ENCODE measurements around the gene PRKCZ.

PRKCZ gene

GRCh38 chr1:2231532-2232254 is 181.5 kb downstream of the PRKCZ start:
- Histone ChIP-seq H3K4me1 (ENCODE audit: control insufficient read depth in 2 of 2, insufficient read depth in 2 of 2, low read length in 2 of 2) (peaks cover 59 to 66% of the 10 kb centered on the region in 2 donors), H3K4me3 (ENCODE audit: low read length in 2 of 2) (peak overlapping the region; percentile 79 to 83), H3K9me3 (ENCODE audit: control insufficient read depth in 2 of 2, low read length in 2 of 2) (no peaks in the 10 kb centered on the region), H3K27me3 (ENCODE audit: control insufficient read depth in 2 of 2, insufficient read depth in 2 of 2, low read length in 2 of 2) (no peaks in the 10 kb centered on the region), H3K9ac (ENCODE audit: low read depth in 1 of 2, low read length in 2 of 2) (peak overlapping the region; percentile 68 to 69), H3K27ac (ENCODE audit: low read depth in 2 of 2, low read length in 2 of 2) (peak overlapping the region; percentile 73 to 80), H3K36me3 (ENCODE audit: control insufficient read depth in 2 of 2, insufficient read depth in 2 of 2, low read length in 2 of 2) (no peaks in the 10 kb centered on the region)

- H3K9ac ChIP-seq (ENCODE audit: low read depth in 1 of 2, low read length in 2 of 2): peak overlapping the region; percentile 52 to 69
Measured at GRCh38 chr1:2232255-2232915, 182.2 kb downstream of the PRKCZ start.

GRCh38 chr1:2232916-2233438 is 182.8 kb downstream of the PRKCZ start:
- H3K27ac ChIP-seq (ENCODE audit: low read depth in 2 of 2, low read length in 2 of 2): peak overlapping the region in 1 of 2 donors; percentile 80
- no peaks in the 10 kb centered on the region for H3K9me3 ChIP-seq (ENCODE audit: control insufficient read depth in 2 of 2, low read length in 2 of 2)
- peaks cover 70 to 74% of the 10 kb centered on the region in 2 donors for H3K4me1 ChIP-seq (ENCODE audit: control insufficient read depth in 2 of 2, insufficient read depth in 2 of 2, low read length in 2 of 2)
- peak overlapping the region in 1 of 2 donors; percentile 83 for H3K4me3 ChIP-seq (ENCODE audit: low read length in 2 of 2)
- H3K9ac ChIP-seq (ENCODE audit: low read depth in 1 of 2, low read length in 2 of 2): no peak overlapping the region
- no peaks in the 10 kb centered on the region for H3K36me3 ChIP-seq (ENCODE audit: control insufficient read depth in 2 of 2, insufficient read depth in 2 of 2, low read length in 2 of 2)
- H3K27me3 ChIP-seq (ENCODE audit: control insufficient read depth in 2 of 2, insufficient read depth in 2 of 2, low read length in 2 of 2): no peaks in the 10 kb centered on the region

More at GRCh38 chr1:2232255-2232915, 182.2 kb downstream of the PRKCZ start:
- H3K36me3 ChIP-seq (ENCODE audit: control insufficient read depth in 2 of 2, insufficient read depth in 2 of 2, low read length in 2 of 2): no peaks in the 10 kb centered on the region
- no peaks in the 10 kb centered on the region for H3K9me3 ChIP-seq (ENCODE audit: control insufficient read depth in 2 of 2, low read length in 2 of 2)
- peak overlapping the region; percentile 41 to 80 for H3K27ac ChIP-seq (ENCODE audit: low read depth in 2 of 2, low read length in 2 of 2)
- peaks cover 64 to 69% of the 10 kb centered on the region in 2 donors for H3K4me1 ChIP-seq (ENCODE audit: control insufficient read depth in 2 of 2, insufficient read depth in 2 of 2, low read length in 2 of 2)
- peak overlapping the region; percentile 24 to 83 for H3K4me3 ChIP-seq (ENCODE audit: low read length in 2 of 2)
- no peaks in the 10 kb centered on the region for H3K27me3 ChIP-seq (ENCODE audit: control insufficient read depth in 2 of 2, insufficient read depth in 2 of 2, low read length in 2 of 2)

DNA sequence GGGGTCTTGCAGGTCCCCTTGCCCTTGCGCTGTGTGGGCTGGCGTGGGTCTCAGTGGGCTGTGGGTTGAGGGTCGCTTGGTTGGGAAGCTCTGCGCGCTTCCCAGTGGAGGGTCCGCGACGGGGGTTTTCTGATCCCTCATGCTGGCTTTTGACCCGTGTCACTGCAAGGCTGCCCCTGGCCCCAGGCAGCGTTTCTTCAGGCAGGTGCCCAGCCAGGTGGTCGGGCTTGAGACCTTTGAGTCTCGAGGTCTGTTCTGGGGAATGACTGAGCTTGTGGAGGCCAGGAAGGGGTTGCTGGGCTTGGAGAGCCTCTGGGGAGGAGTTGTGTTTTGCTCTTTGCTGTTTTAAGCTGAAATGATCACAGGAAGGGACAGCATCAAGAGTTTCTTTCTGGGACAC is 183.3 kb downstream of the PRKCZ start:
- H3K9me3 ChIP-seq (ENCODE audit: control insufficient read depth in 2 of 2, low read length in 2 of 2): no peaks in the 10 kb centered on the region
- H3K36me3 ChIP-seq (ENCODE audit: control insufficient read depth in 2 of 2, insufficient read depth in 2 of 2, low read length in 2 of 2): no peaks in the 10 kb centered on the region
- H3K27me3 ChIP-seq (ENCODE audit: control insufficient read depth in 2 of 2, insufficient read depth in 2 of 2, low read length in 2 of 2): no peaks in the 10 kb centered on the region
- no peak overlapping the region for H3K9ac ChIP-seq (ENCODE audit: low read depth in 1 of 2, low read length in 2 of 2)
- H3K27ac ChIP-seq (ENCODE audit: low read depth in 2 of 2, low read length in 2 of 2): peak overlapping the region in 1 of 2 donors; percentile 80
- peaks cover 75 to 77% of the 10 kb centered on the region in 2 donors for H3K4me1 ChIP-seq (ENCODE audit: control insufficient read depth in 2 of 2, insufficient read depth in 2 of 2, low read length in 2 of 2)
- H3K4me3 ChIP-seq (ENCODE audit: low read length in 2 of 2): peak overlapping the region in 1 of 2 donors; percentile 56

- Histone ChIP-seq H3K27ac (ENCODE audit: low read depth in 2 of 2, low read length in 2 of 2) (peak overlapping the region; percentile 61 to 80), H3K4me1 (ENCODE audit: control insufficient read depth in 2 of 2, insufficient read depth in 2 of 2, low read length in 2 of 2) (peaks cover 74% of the 10 kb centered on the region in 2 donors), H3K36me3 (ENCODE audit: control insufficient read depth in 2 of 2, insufficient read depth in 2 of 2, low read length in 2 of 2) (no peaks in the 10 kb centered on the region), H3K27me3 (ENCODE audit: control insufficient read depth in 2 of 2, insufficient read depth in 2 of 2, low read length in 2 of 2) (no peaks in the 10 kb centered on the region), H3K9ac (ENCODE audit: low read depth in 1 of 2, low read length in 2 of 2) (peak overlapping the region; percentile 14 to 60), H3K4me3 (ENCODE audit: low read length in 2 of 2) (peak overlapping the region in 1 of 2 donors; percentile 56), H3K9me3 (ENCODE audit: control insufficient read depth in 2 of 2, low read length in 2 of 2) (no peaks in the 10 kb centered on the region)
Measured at GRCh38 chr1:2233997-2234761, 184.0 kb downstream of the PRKCZ start.

DNA sequence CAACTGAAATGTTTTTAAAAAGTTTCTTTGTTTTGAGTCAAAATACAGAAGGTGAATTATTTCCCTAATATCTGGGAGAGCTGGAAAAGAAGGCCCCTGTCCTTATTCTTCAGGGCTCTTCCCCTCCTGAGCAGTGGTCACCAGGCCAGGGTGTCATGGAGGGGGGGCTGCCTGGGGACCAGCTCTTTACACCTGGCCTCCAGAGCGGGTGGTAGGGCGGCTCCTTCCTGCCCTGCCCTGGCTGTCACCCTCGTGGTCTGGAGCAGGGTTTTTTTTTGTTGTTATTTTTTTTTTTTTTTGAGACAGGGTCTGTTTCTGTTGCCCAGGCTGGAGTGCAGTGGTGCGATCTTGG is 184.5 kb downstream of the PRKCZ start:
- Histone ChIP-seq H3K36me3 (ENCODE audit: control insufficient read depth in 2 of 2, insufficient read depth in 2 of 2, low read length in 2 of 2) (no peaks in the 10 kb centered on the region), H3K9me3 (ENCODE audit: control insufficient read depth in 2 of 2, low read length in 2 of 2) (no peaks in the 10 kb centered on the region), H3K4me1 (ENCODE audit: control insufficient read depth in 2 of 2, insufficient read depth in 2 of 2, low read length in 2 of 2) (peaks cover 70 to 71% of the 10 kb centered on the region in 2 donors), H3K27me3 (ENCODE audit: control insufficient read depth in 2 of 2, insufficient read depth in 2 of 2, low read length in 2 of 2) (no peaks in the 10 kb centered on the region), H3K9ac (ENCODE audit: low read depth in 1 of 2, low read length in 2 of 2) (no peak overlapping the region), H3K27ac (ENCODE audit: low read depth in 2 of 2, low read length in 2 of 2) (peak overlapping the region; percentile 61 to 80), H3K4me3 (ENCODE audit: low read length in 2 of 2) (no peak overlapping the region)

Measured in mucosa of rectum (tissue), 2 donors.